ENCODE data around the gene MPC1. TPM values are rescaled to one million over a fixed set of nuclear protein-coding genes. Genes with fewer than 3 reads are reported as not detected.

The MPC1 gene
- total RNA-seq, 1 donor from 2014 or later: 24.1 TPM

DNA sequence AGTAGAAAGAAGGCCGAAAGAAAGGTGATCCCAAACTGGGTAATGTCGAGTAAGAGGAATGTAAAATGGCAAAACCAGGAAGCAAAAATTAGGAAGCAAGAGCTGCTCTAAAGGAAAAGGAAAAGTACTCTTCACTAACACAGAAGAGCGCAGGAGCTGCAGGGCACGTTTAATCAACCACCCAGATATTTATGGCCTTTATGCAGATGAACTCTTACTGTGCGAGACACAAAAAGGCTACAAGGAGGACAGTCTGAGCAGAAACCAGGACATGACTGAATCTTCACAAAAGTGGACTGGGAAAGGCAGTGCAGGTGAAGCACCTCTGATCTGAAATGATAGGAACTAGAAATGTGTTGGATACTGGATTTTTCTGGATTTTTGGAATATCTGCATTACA, 59.3 kb downstream of the MPC1 start:
- intact Hi-C loops (cut with micrococcal nuclease): no loop called here

DNA sequence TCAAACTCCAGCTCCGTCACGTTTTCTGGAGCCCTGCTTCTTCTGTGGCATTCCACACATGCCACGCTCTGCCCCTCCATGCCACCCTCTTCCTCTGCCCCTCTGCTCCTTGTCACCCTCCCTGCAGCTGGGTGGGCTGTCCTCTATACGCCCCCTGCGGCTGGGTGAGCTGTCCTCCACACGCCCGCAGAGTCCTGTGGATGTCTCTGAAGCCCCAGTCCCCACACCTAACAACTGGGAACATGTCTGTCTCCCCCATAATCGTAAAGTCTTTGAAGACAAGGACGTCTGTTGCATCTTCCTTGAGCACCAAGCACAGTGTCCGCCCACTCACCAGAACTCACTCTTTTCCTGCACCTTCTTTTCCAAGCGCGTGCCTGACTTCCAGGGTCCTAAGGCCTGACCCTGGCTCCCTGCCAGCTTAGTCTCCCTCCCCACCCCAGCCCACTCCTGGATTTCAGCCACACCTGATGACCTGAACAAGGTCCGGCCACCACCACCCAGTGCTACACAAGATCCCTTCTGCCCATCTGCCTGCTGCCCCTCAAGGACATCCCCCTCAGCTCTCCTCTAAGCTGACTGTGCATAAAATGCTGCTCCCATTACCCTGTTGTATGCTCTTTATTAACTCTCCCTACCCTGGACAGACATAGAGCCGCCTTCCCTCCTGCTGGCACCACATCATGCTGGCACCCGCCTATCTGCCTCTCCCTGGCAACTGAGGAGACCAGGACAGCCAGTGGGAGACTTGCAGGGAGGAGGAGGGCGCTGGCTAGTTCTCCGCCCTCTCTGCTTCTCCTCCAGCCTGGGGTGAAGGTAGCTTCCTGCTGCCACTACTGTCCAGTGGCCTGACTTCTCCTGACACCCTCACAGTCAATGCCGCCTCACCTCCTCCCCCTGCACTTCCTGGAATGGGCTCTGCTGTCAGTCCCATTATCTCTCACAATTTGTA, 63.8 kb downstream of the MPC1 start:
- intact Hi-C loops (cut with micrococcal nuclease): no loop called here

DNA sequence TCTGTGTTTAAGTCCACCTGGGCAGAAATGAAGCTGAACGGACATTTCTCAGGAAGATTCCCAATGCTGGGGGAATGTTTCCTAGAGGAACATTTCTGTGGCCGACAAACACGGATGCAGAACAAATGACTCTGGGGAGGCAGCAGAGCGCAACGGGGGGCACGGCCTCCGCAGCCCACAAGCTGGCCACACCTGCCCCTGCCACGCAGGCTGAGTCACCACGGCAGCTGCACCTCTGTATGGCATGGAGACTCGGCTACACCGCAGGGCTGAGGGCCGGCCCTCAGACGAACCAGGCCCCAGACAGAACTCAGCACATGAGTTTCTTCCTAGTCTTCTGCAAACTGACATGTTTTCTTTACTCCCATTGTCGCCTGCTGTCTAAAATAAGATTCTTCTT, 64.5 kb downstream of the MPC1 start:
- intact Hi-C loops (cut with micrococcal nuclease): no loop called here

DNA sequence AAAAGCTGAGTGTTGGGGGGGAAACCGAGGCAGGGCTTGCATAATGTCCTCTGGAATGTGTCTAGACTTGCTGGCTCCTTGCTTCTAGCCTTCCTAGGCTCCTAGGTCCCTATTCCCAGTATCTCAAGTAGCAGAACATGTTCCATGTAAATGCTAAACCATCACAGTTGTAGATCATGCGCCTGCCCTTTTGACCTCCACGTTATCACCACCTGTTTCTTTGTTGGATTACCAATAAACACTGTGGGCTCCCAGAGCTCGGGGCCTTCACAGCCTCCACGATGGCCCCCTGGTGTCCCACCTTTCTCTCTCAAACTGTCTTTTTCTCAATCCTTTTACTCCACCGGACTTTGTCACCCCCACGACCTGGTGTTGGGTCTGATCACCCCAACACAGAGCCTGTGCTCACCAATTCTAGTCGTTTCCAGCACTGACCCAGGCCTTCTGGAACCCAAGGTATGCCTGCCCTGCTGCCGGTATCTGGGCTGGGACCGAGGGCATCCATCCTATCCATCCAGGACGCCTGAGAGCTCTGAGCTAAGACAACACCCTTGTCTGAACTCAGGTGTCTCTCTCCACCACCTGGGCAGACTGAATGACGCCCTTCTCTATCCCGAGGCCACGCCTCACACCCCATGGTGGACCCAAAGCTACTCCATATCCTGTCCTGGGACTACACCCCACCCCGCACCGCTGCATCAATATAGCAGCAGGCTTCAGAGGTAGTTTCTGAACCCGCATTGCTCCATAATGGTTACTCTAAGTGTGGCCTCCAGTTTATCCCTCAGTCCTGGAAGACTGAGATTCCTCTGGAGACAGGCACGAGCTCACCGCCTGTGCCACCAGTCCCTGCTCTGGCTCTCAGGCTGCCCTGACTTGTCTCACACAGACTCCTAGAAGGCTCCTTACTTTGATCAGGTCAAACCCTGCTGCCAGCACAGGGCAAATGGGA, 65.2 kb downstream of the MPC1 start:
- intact Hi-C loops (cut with micrococcal nuclease): no loop called here

DNA sequence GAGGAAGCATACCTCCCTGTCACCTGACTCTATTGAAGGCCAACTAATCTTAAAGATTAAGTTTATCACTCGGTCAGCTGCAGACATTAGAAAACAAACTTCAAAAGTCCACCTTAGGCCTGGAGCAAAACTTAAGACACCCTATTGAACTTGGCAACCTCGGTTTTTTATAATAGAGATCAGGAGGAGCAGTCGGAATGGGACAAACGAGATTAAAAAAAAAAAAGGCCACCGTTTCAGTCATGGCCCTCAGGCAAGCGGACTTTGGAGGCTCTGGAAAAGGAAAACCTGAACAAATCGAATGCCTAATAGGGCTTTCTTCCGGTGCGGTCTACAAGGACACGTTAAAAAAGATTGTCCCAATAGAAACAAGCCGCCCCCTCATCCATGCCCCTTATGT, 67.3 kb downstream of the MPC1 start:
- intact Hi-C loops (cut with micrococcal nuclease): no loop called here

Other genes with a start within 250 kb of the MPC1 start
- not detected in 2 replicates for gene TBXT, start 215.1 kb downstream of the MPC1 start, total RNA-seq
- not detected in 2 replicates for gene PRR18, start 74.5 kb downstream of the MPC1 start, total RNA-seq
- gene SFT2D1, start 40.4 kb downstream of the MPC1 start, total RNA-seq: 52.5 and 57.9 TPM in 2 replicates
- gene RAMACL, start 203.7 kb upstream of the MPC1 start, total RNA-seq: 0.22 and 0.39 TPM in 2 replicates
- 4.6 and 4.9 TPM in 2 replicates for gene RPS6KA2, start 244.3 kb upstream of the MPC1 start, total RNA-seq